ENCODE results near the gene ASL.
A peak's percentile ranks its signal among the peaks of the same experiment; 100 is the strongest.
"Not testable (repeated sequence)": the region's sequence is repeated elsewhere in the genome, so short reads cannot be mapped to it uniquely, and the experiment has no call there.

ASL gene

GRCh38 chr7:66076462-66077329 is 1.1 kb downstream of the ASL start:
- no peak for DNase-seq (ENCODE audit: low read depth in 2 of 2)

- no peak for DNase-seq (ENCODE audit: low read depth in 2 of 2)
Observed at GRCh38 chr7:66078067-66078466, 2.4 kb downstream of the ASL start.

- DNase-seq (ENCODE audit: low read depth in 2 of 2): no peak
Observed at GRCh38 chr7:66082083-66082482, 6.5 kb downstream of the ASL start.

GRCh38 chr7:66082886-66083415 is 7.3 kb downstream of the ASL start:
- no peak for DNase-seq (ENCODE audit: low read depth in 2 of 2)

- no peak for DNase-seq (ENCODE audit: low read depth in 2 of 2)
Observed at GRCh38 chr7:66083677-66084076, 8.1 kb downstream of the ASL start.

- no peak for DNase-seq (ENCODE audit: low read depth in 2 of 2)
Observed at GRCh38 chr7:66088861-66089838, 13.5 kb downstream of the ASL start.

- DNase-seq (ENCODE audit: low read depth in 2 of 2): no peak
Observed at GRCh38 chr7:66092654-66093053, 17.0 kb downstream of the ASL start.

GRCh38 chr7:66095010-66095409 is 19.4 kb downstream of the ASL start:
- DNase-seq (ENCODE audit: low read depth in 2 of 2): no peak

- no peak for DNase-seq (ENCODE audit: low read depth in 2 of 2)
Observed at GRCh38 chr7:66099232-66099550, 23.6 kb downstream of the ASL start.

GRCh38 chr7:66099551-66100407 is 24.2 kb downstream of the ASL start:
- peak; percentile 78 for DNase-seq (ENCODE audit: low read depth in 2 of 2)

GRCh38 chr7:66100408-66101050 is 24.9 kb downstream of the ASL start:
- DNase-seq (ENCODE audit: low read depth in 2 of 2): no peak

- not testable (repeated sequence) for DNase-seq (ENCODE audit: low read depth in 2 of 2)
Observed at GRCh38 chr7:66102168-66102567, 26.5 kb downstream of the ASL start.

GRCh38 chr7:66103994-66104393 is 28.4 kb downstream of the ASL start:
- DNase-seq (ENCODE audit: low read depth in 2 of 2): not testable (repeated sequence)

- DNase-seq (ENCODE audit: low read depth in 2 of 2): no peak
Observed at GRCh38 chr7:66105263-66105748, 29.7 kb downstream of the ASL start.

- not testable (repeated sequence) for DNase-seq (ENCODE audit: low read depth in 2 of 2)
Observed at GRCh38 chr7:66108410-66108809, 32.8 kb downstream of the ASL start.

- DNase-seq (ENCODE audit: low read depth in 2 of 2): peak; percentile 84 to 86
Observed at GRCh38 chr7:66110856-66111255, 35.2 kb downstream of the ASL start.

- DNase-seq (ENCODE audit: low read depth in 2 of 2): peak; percentile 33 to 36
Observed at GRCh38 chr7:66114743-66115649, 39.4 kb downstream of the ASL start, which contains the start of gene CRCP. CRCP (plus strand) TSS chr7:66114847; CDS start chr7:66114963, 116 bp downstream.

GRCh38 chr7:66116680-66117420 is 41.2 kb downstream of the ASL start:
- DNase-seq (ENCODE audit: low read depth in 2 of 2): not testable (repeated sequence)

- no peak for DNase-seq (ENCODE audit: low read depth in 2 of 2)
Observed at GRCh38 chr7:66118603-66119002, 43.0 kb downstream of the ASL start.
